H1 (cell line): ENCODE results near the gene CFAP298. TPM values are rescaled to one million over a fixed set of nuclear protein-coding genes. Genes with fewer than 3 reads are reported as not detected.

Experiments used
- CBX5 ChIP-seq: fragments of 300-800, 300-1000 bp; sonication (generic); IDR thresholded peaks from 2 replicates; pipeline ENCODE4 v1.7.1; 2016; ENCODE audit warnings: antibody characterized with exemption, low read length, low read depth
- CEBPB ChIP-seq: IDR thresholded peaks from 2 replicates; pipeline ENCODE4 v1.6.1; 2012; ENCODE audit warnings: low read depth, low read length
- EGR1 ChIP-seq: IDR thresholded peaks from 2 replicates; pipeline ENCODE4 v1.6.1; 2011; ENCODE audit warnings: low read depth, low read length, borderline replicate concordance
- GABPA ChIP-seq: IDR thresholded peaks from 2 replicates; pipeline ENCODE4 v1.6.1; 2011; ENCODE audit warnings: mild to moderate bottlenecking, low read length, moderate library complexity, borderline replicate concordance; ENCODE audit not compliant: insufficient read depth
- JUND ChIP-seq: IDR thresholded peaks from 2 replicates; pipeline ENCODE4 v1.6.1; 2011; ENCODE audit warnings: mild to moderate bottlenecking, improper control_type of control experiment, low read length
- POLR2A ChIP-seq, 2 experiments: IDR thresholded peaks; 1 replicate in 1 of 2; 2 replicates in 1 of 2; pipeline ENCODE4 v1.6.1; 2011; ENCODE audit warnings: low read depth in 2 of 2, low read length in 2 of 2, mild to moderate bottlenecking in 2 of 2; ENCODE audit errors: control extremely low read depth in 1 of 2
- RFX5 ChIP-seq: IDR thresholded peaks from 2 replicates; pipeline ENCODE4 v1.6.1; 2011; ENCODE audit warnings: low read depth, low read length, improper control_type of control experiment, borderline replicate concordance
- SRF ChIP-seq: IDR thresholded peaks from 2 replicates; pipeline ENCODE4 v1.6.1; 2011; ENCODE audit warnings: mild to moderate bottlenecking, low read depth, low read length, moderate library complexity
- polyA plus RNA-seq, 7 experiments: library from polyadenylated mRNA; depleted of rRNA in 3 of 7; stranded (reverse) in 5 of 7; unstranded in 2 of 7; fragments of >200 nt in 5 of 7; fragments of 200-250 nt in 2 of 7; gene quantifications; 1 replicate in 5 of 7; 2 replicates in 1 of 7; 4 replicates in 1 of 7; pipeline versions ENCODE4 v1.2.1 to v1.2.3, GENCODE V29; 2011 to 2013; ENCODE audit warnings: missing spikeins in 2 of 7, mixed read lengths in 2 of 7
- total RNA-seq: library from RNA; stranded (reverse); fragmentation: NEBNext Ultra II Directional; extraction: Animal tissue kit (Norgen Biotek cat#: 25700); gene quantifications from 2 replicates; pipeline ENCODE4 v1.2.1, GENCODE V29; 2021
- TF ChIP-seq, protein P1 (sequence below): fragments of 300-600 bp; sonication (generic); IDR thresholded peaks from 2 replicates; pipeline ENCODE4 v1.7.1; 2012; ENCODE audit warnings: low read length, moderate library complexity, mild to moderate bottlenecking, inconsistent platforms; ENCODE audit not compliant: insufficient replicate concordance
- TF ChIP-seq, protein P2 (sequence below): IDR thresholded peaks from 2 replicates; pipeline ENCODE4 v1.6.1; 2011; ENCODE audit warnings: low read depth, mild to moderate bottlenecking, low read length; ENCODE audit not compliant: insufficient read depth

The CFAP298 gene
- total and polyA plus RNA-seq, 2 of the 8 experiments (the other 6 are each of a cell fraction or from before 2014, with no cell fraction given) = 43.0 to 68.1 TPM

DNA sequence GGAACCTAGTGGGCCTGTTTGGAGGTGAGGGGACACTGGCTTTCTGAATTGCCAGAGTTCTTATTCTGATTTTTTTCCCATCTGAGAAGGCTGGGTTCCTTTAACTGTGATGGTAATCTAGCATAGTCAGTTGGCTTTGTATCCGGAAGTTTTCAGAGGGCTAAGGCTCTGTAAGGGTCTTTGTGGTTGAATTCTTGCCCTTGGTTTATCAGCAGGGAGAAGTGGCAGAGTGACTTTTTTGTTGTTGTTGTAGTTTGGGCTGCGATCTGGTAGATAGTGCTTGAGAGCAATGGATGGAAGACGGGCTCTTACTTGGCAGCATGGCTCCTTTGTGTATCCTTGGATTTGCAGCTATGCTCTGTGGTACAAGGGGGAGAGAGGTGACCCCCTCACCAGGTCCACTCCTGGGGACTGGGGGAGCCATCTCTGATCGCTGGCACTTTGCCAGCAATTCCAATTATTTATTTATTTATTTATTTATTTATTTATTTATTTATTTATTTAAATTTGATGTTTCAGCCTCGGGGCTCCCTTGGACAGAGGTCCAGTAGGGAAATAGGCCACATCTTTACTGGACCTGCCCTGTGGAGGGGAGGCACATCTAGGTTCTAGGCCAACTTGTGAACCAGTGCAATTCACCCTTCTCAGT, 45.3 kb downstream of the CFAP298 start (continued):
- TF ChIP-seq, protein P1, sequence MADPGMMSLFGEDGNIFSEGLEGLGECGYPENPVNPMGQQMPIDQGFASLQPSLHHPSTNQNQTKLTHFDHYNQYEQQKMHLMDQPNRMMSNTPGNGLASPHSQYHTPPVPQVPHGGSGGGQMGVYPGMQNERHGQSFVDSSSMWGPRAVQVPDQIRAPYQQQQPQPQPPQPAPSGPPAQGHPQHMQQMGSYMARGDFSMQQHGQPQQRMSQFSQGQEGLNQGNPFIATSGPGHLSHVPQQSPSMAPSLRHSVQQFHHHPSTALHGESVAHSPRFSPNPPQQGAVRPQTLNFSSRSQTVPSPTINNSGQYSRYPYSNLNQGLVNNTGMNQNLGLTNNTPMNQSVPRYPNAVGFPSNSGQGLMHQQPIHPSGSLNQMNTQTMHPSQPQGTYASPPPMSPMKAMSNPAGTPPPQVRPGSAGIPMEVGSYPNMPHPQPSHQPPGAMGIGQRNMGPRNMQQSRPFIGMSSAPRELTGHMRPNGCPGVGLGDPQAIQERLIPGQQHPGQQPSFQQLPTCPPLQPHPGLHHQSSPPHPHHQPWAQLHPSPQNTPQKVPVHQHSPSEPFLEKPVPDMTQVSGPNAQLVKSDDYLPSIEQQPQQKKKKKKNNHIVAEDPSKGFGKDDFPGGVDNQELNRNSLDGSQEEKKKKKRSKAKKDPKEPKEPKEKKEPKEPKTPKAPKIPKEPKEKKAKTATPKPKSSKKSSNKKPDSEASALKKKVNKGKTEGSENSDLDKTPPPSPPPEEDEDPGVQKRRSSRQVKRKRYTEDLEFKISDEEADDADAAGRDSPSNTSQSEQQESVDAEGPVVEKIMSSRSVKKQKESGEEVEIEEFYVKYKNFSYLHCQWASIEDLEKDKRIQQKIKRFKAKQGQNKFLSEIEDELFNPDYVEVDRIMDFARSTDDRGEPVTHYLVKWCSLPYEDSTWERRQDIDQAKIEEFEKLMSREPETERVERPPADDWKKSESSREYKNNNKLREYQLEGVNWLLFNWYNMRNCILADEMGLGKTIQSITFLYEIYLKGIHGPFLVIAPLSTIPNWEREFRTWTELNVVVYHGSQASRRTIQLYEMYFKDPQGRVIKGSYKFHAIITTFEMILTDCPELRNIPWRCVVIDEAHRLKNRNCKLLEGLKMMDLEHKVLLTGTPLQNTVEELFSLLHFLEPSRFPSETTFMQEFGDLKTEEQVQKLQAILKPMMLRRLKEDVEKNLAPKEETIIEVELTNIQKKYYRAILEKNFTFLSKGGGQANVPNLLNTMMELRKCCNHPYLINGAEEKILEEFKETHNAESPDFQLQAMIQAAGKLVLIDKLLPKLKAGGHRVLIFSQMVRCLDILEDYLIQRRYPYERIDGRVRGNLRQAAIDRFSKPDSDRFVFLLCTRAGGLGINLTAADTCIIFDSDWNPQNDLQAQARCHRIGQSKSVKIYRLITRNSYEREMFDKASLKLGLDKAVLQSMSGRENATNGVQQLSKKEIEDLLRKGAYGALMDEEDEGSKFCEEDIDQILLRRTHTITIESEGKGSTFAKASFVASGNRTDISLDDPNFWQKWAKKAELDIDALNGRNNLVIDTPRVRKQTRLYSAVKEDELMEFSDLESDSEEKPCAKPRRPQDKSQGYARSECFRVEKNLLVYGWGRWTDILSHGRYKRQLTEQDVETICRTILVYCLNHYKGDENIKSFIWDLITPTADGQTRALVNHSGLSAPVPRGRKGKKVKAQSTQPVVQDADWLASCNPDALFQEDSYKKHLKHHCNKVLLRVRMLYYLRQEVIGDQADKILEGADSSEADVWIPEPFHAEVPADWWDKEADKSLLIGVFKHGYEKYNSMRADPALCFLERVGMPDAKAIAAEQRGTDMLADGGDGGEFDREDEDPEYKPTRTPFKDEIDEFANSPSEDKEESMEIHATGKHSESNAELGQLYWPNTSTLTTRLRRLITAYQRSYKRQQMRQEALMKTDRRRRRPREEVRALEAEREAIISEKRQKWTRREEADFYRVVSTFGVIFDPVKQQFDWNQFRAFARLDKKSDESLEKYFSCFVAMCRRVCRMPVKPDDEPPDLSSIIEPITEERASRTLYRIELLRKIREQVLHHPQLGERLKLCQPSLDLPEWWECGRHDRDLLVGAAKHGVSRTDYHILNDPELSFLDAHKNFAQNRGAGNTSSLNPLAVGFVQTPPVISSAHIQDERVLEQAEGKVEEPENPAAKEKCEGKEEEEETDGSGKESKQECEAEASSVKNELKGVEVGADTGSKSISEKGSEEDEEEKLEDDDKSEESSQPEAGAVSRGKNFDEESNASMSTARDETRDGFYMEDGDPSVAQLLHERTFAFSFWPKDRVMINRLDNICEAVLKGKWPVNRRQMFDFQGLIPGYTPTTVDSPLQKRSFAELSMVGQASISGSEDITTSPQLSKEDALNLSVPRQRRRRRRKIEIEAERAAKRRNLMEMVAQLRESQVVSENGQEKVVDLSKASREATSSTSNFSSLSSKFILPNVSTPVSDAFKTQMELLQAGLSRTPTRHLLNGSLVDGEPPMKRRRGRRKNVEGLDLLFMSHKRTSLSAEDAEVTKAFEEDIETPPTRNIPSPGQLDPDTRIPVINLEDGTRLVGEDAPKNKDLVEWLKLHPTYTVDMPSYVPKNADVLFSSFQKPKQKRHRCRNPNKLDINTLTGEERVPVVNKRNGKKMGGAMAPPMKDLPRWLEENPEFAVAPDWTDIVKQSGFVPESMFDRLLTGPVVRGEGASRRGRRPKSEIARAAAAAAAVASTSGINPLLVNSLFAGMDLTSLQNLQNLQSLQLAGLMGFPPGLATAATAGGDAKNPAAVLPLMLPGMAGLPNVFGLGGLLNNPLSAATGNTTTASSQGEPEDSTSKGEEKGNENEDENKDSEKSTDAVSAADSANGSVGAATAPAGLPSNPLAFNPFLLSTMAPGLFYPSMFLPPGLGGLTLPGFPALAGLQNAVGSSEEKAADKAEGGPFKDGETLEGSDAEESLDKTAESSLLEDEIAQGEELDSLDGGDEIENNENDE = no peak
- TF ChIP-seq CEBPB (no peak), POLR2A (IDR thresholded peaks at IDR 0.05; ENCODE audit: control extremely low read depth in 1 of 2, low read depth in 2 of 2, low read length in 2 of 2) (no peak), EGR1 (no peak), GABPA (no peak), JUND (no peak), CBX5 (no peak), RFX5 (no peak), SRF (no peak)
- TF ChIP-seq, protein P2, sequence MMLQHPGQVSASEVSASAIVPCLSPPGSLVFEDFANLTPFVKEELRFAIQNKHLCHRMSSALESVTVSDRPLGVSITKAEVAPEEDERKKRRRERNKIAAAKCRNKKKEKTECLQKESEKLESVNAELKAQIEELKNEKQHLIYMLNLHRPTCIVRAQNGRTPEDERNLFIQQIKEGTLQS = no peak
- TF ChIP-seq, all 59 proteins: peak for 0
